Chondrocyte (in vitro differentiated cells): ENCODE measurements around the gene C16orf54. TPM values are rescaled to one million over a fixed set of nuclear protein-coding genes. Genes with fewer than 3 reads are reported as not detected.
"Not testable (repeated sequence)": the region's sequence is repeated elsewhere in the genome, so short reads cannot be mapped to it uniquely, and the experiment has no call there.

Experiments
- DNase-seq: peaks from one replicate; pipeline ENCODE4 v3.0.0; 2021; ENCODE audit warnings: mixed read lengths, low spot score
- H3K27ac Mint-ChIP-seq: one replicate; pipeline ENCODE4 v1.8.0; 2021; ENCODE audit warnings: mild to moderate bottlenecking, moderate library complexity, mixed read lengths; ENCODE audit not compliant: unreplicated experiment
- H3K27me3 Mint-ChIP-seq: 2 replicates; pipeline ENCODE4 v1.8.0; 2021; ENCODE audit warnings: low read depth, mixed read lengths
- H3K36me3 Mint-ChIP-seq: 2 replicates; pipeline ENCODE4 v1.8.0; 2021; ENCODE audit warnings: low read depth, mixed read lengths
- H3K4me1 Mint-ChIP-seq: 2 replicates; pipeline ENCODE4 v1.8.0; 2021; ENCODE audit warnings: low read depth, mild to moderate bottlenecking, mixed read lengths
- H3K4me3 Mint-ChIP-seq: one replicate; pipeline ENCODE4 v1.8.0; 2021; ENCODE audit warnings: mild to moderate bottlenecking, moderate library complexity, mixed read lengths; ENCODE audit not compliant: unreplicated experiment
- H3K9me3 Mint-ChIP-seq: 2 replicates; pipeline ENCODE4 v1.8.0; 2021; ENCODE audit warnings: low read depth, mixed read lengths
- CTCF ChIP-seq: fragments of 200-600 bp; sonication (generic); IDR thresholded peaks from 2 replicates; pipeline ENCODE4 v1.5.0; 2021; ENCODE audit warnings: antibody characterized with exemption, mild to moderate bottlenecking, moderate library complexity
- total RNA-seq: library from RNA; stranded (reverse); gene quantifications from 3 replicates; pipeline ENCODE4 v1.2.1, GENCODE V29; 2021

The C16orf54 gene
- total RNA-seq, 1 donor from 2014 or later, result not detected

- TF ChIP-seq CTCF, result no peak
- Mint-ChIP-seq H3K4me3 (no peak overlapping the region), H3K9me3 (no peaks in the 10 kb centered on the region), H3K36me3 (no peaks in the 10 kb centered on the region), H3K27me3 (no peaks in the 10 kb centered on the region), H3K4me1 (peaks cover 11% of the 10 kb centered on the region), H3K27ac (no peak overlapping the region)
- DNase-seq, result no peak
These were observed 33.0 kb downstream of the C16orf54 start for GRCh38 chr16:29712809-29713208.

GRCh38 chr16:29710227-29711219 lies 35.3 kb downstream of the C16orf54 start:
- Mint-ChIP-seq H3K9me3 (no peaks in the 10 kb centered on the region), H3K27me3 (no peaks in the 10 kb centered on the region), H3K4me3 (no peak overlapping the region), H3K4me1 (peaks cover 11% of the 10 kb centered on the region), H3K36me3 (no peaks in the 10 kb centered on the region), H3K27ac (no peak overlapping the region)
- no peak for DNase-seq
- peak; percentile 83 for TF ChIP-seq CTCF

GRCh38 chr16:29709657-29710056 lies 36.1 kb downstream of the C16orf54 start:
- H3K9me3 Mint-ChIP-seq, H3K4me3 Mint-ChIP-seq, H3K27me3 Mint-ChIP-seq, DNase-seq, H3K27ac Mint-ChIP-seq, H3K36me3 Mint-ChIP-seq: not testable (repeated sequence)
- H3K4me1 Mint-ChIP-seq, result peaks cover 11% of the 10 kb centered on the region

GRCh38 chr16:29708917-29709600 lies 36.7 kb downstream of the C16orf54 start:
- no peak for DNase-seq
- no peak for TF ChIP-seq CTCF
- peaks cover 11% of the 10 kb centered on the region for H3K4me1 Mint-ChIP-seq
- no peak overlapping the region for H3K27ac Mint-ChIP-seq
- H3K4me3 Mint-ChIP-seq, result no peak overlapping the region
- no peaks in the 10 kb centered on the region for H3K36me3 Mint-ChIP-seq
- no peaks in the 10 kb centered on the region for H3K9me3 Mint-ChIP-seq
- H3K27me3 Mint-ChIP-seq, result no peaks in the 10 kb centered on the region

- H3K27ac Mint-ChIP-seq, H3K27me3 Mint-ChIP-seq, H3K36me3 Mint-ChIP-seq, H3K9me3 Mint-ChIP-seq, H3K4me3 Mint-ChIP-seq, DNase-seq: not testable (repeated sequence)
- H3K4me1 Mint-ChIP-seq, result peaks cover 11% of the 10 kb centered on the region
These were observed 38.6 kb downstream of the C16orf54 start for GRCh38 chr16:29707160-29707559.

GRCh38 chr16:29705030-29705429 lies 40.8 kb downstream of the C16orf54 start:
- TF ChIP-seq CTCF, result no peak
- H3K27ac Mint-ChIP-seq, result no peak overlapping the region
- no peak overlapping the region for H3K4me3 Mint-ChIP-seq
- H3K4me1 Mint-ChIP-seq, result peaks cover 7% of the 10 kb centered on the region
- no peak for DNase-seq
- H3K36me3 Mint-ChIP-seq, result no peaks in the 10 kb centered on the region
- no peaks in the 10 kb centered on the region for H3K9me3 Mint-ChIP-seq
- H3K27me3 Mint-ChIP-seq, result no peaks in the 10 kb centered on the region
